ENCODE results near the gene GYPE. TPM values are rescaled to one million over a fixed set of nuclear protein-coding genes. Genes with fewer than 3 reads are reported as not detected.
"Not testable (repeated sequence)": the region's sequence is repeated elsewhere in the genome, so short reads cannot be mapped to it uniquely, and the experiment has no call there.

Gene GYPE
- total RNA-seq, result not detected

DNA sequence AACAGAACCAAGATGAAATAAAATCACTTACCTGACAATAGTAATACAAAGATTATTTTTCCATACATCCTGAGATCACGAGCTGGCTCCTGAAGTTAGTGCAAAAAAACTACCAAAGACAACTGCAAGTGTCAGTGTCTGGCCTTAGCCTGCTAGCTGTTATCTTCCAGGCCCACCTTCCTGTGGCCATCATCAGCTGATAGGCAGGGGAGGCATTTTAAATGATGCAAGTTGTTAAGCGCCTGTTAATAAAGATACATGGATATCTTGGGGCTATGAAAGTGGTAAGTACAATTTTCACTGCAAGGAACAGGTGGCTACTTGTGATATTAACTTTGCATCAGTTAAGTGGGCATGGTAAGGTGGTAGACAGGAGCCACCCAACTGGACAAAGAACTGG, at the start of gene GYPE:
Gene GYPE, minus strand, starts transcription at position 120 of the 400 bp plus-strand sequence. Its CDS starts 52 bp downstream, at position 68.
- H3K27me3 Mint-ChIP-seq; H3K4me1 Mint-ChIP-seq; H3K4me3 Mint-ChIP-seq; H3K36me3 Mint-ChIP-seq (ENCODE audit: low read depth); POLR2A ChIA-PET; H3K9me3 Mint-ChIP-seq; H3K27ac Mint-ChIP-seq; DNase-seq; CTCF ChIA-PET: not testable (repeated sequence)

DNA sequence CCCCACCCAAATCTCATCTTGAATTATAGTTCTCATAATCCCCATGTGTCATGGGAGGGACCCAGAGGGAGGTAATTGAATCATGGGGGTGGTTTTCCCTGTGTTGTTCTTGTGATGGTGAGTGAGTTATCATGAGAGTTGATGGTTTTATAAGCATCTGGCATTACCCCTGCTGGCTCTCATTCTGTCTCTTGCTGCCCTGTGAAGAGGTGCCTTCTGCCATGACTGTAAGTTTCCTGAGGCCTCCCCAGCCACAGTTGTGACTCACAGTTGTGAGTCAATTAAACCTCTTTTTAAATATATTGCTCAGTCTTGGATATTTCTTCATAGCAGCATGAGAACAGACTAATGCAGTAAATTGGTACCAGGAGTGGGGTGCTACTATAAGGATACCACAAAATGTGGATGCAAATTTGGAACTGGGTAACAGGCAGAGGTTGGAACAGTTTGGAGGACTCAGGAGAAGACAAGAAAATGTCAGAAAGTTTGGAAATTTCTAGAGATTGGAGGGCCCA, 46.2 kb upstream of the GYPE start:
- H3K27me3 Mint-ChIP-seq; POLR2A ChIA-PET; H3K36me3 Mint-ChIP-seq (ENCODE audit: low read depth); H3K4me3 Mint-ChIP-seq; DNase-seq; H3K27ac Mint-ChIP-seq; H3K4me1 Mint-ChIP-seq; CTCF ChIA-PET: not testable (repeated sequence)
- H3K9me3 Mint-ChIP-seq, result peaks cover 16% of the 10 kb centered on the region

DNA sequence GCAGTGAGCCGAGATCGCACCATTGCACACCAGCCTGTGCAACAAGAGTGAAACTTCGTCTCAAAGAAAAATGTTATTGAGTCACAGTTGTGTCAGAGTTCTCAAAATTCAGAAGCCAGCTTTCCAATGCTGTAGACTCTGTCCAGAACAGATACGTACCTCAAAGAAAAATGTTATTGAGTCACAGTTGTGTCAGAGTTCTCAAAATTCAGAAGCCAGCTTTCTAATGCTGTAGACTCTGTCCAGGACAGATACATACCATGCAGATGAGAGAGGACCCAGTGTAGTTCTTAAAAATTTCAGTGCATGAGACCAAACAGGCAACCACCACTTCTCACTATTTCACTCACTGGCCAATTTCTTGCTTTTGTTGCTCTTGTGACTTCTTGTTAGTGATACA, 45.6 kb upstream of the GYPE start:
- peaks cover 16% of the 10 kb centered on the region for H3K9me3 Mint-ChIP-seq
- H3K4me1 Mint-ChIP-seq; POLR2A ChIA-PET; H3K27me3 Mint-ChIP-seq; H3K4me3 Mint-ChIP-seq; DNase-seq; H3K36me3 Mint-ChIP-seq (ENCODE audit: low read depth); H3K27ac Mint-ChIP-seq; CTCF ChIA-PET: not testable (repeated sequence)

DNA sequence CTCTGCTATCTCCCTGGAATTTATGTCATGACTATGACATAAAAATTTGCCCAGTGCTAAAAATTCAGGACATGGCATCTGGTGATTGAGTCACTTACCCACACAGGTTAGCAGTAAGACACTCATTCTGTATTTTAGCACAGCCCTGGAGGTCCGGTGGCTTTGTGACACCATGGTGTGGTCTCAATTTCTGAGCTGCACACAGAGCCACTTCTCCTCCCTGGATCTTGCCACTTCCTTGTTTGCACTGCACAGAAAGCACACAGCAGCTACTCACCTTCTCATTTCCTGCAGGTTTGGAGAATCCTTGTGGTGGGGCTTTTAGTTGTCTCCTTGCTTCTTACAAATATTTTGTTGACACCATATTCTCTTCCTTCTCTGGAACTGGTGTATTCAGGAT, 44.8 kb upstream of the GYPE start:
- H3K27me3 Mint-ChIP-seq; H3K27ac Mint-ChIP-seq; H3K4me3 Mint-ChIP-seq; H3K36me3 Mint-ChIP-seq (ENCODE audit: low read depth); CTCF ChIA-PET; DNase-seq; H3K4me1 Mint-ChIP-seq; POLR2A ChIA-PET: not testable (repeated sequence)
- peaks cover 16% of the 10 kb centered on the region for H3K9me3 Mint-ChIP-seq

DNA sequence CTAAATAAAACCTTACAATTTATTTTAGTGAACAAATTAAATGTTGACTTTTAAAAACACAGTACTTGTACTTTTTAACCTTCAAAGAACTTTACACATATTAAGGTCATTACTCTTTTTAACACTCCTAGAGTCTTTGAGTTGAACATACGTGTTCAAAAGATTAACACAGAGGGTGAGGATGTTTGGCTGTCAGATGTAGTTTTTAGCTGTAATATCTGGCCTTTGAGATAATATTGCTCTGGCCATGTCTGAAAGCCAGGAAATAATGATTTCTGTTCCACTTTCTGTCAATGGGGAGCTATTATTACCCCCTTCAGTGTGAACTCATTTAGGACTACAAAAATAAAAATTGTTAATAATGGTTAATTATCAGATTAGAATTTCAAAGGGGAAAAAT, 42.1 kb upstream of the GYPE start:
- H3K4me3 Mint-ChIP-seq; POLR2A ChIA-PET; H3K27me3 Mint-ChIP-seq; CTCF ChIA-PET; H3K36me3 Mint-ChIP-seq (ENCODE audit: low read depth); H3K4me1 Mint-ChIP-seq; H3K9me3 Mint-ChIP-seq; H3K27ac Mint-ChIP-seq; DNase-seq: not testable (repeated sequence)

GRCh38 chr4:143940708-143941107, 35.3 kb upstream of the GYPE start:
- H3K36me3 Mint-ChIP-seq (ENCODE audit: low read depth); H3K4me1 Mint-ChIP-seq; H3K27ac Mint-ChIP-seq; H3K4me3 Mint-ChIP-seq; H3K27me3 Mint-ChIP-seq; DNase-seq; POLR2A ChIA-PET; H3K9me3 Mint-ChIP-seq; CTCF ChIA-PET: not testable (repeated sequence)

GRCh38 chr4:143939528-143939927, 34.2 kb upstream of the GYPE start:
- POLR2A ChIA-PET, result no interaction called here
- CTCF ChIA-PET, result no interaction called here
- H3K27ac Mint-ChIP-seq, result no peak overlapping the region
- no peak overlapping the region for H3K4me3 Mint-ChIP-seq
- H3K27me3 Mint-ChIP-seq, result no peaks in the 10 kb centered on the region
- no peak for DNase-seq
- no peaks in the 10 kb centered on the region for H3K36me3 Mint-ChIP-seq (ENCODE audit: low read depth)
- H3K4me1 Mint-ChIP-seq, result no peaks in the 10 kb centered on the region
- H3K9me3 Mint-ChIP-seq, result no peaks in the 10 kb centered on the region

GRCh38 chr4:143938890-143939289, 33.5 kb upstream of the GYPE start:
- H3K9me3 Mint-ChIP-seq; H3K36me3 Mint-ChIP-seq (ENCODE audit: low read depth); POLR2A ChIA-PET; H3K4me3 Mint-ChIP-seq; H3K27ac Mint-ChIP-seq; CTCF ChIA-PET; DNase-seq; H3K4me1 Mint-ChIP-seq; H3K27me3 Mint-ChIP-seq: not testable (repeated sequence)

DNA sequence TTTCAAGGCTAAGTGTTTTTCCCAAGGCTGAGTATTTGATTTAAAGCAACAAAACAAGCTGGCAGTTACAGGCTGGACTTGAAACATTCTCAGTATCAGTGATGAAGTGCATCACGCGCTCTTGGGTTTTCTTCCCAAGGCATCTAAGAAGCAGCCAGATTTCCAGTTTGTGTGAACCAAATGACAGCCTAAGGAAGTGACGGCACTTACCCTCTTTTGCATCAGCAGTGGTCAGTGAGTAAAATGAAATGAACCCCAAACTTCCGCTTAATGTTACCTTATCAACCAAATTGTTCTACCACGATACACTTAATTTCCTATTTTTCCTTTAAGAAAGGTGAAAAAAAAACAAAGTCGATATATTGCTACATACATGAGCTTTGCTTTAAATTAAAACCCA, 15.8 kb upstream of the GYPE start:
- ChIA-PET CTCF (no interaction called here), POLR2A (no interaction called here)
- no peak for DNase-seq
- no peaks in the 10 kb centered on the region for H3K9me3 Mint-ChIP-seq
- H3K27ac Mint-ChIP-seq, result no peak overlapping the region
- H3K4me3 Mint-ChIP-seq, result no peak overlapping the region
- H3K36me3 Mint-ChIP-seq (ENCODE audit: low read depth), result no peaks in the 10 kb centered on the region
- peaks cover 4% of the 10 kb centered on the region for H3K4me1 Mint-ChIP-seq
- H3K27me3 Mint-ChIP-seq, result no peaks in the 10 kb centered on the region

GRCh38 chr4:143916485-143916884, 11.1 kb upstream of the GYPE start:
- H3K27ac Mint-ChIP-seq; H3K9me3 Mint-ChIP-seq; CTCF ChIA-PET; H3K4me1 Mint-ChIP-seq; H3K4me3 Mint-ChIP-seq; DNase-seq; H3K36me3 Mint-ChIP-seq (ENCODE audit: low read depth); H3K27me3 Mint-ChIP-seq; POLR2A ChIA-PET: not testable (repeated sequence)

- POLR2A ChIA-PET; H3K9me3 Mint-ChIP-seq; CTCF ChIA-PET; H3K4me1 Mint-ChIP-seq; DNase-seq; H3K4me3 Mint-ChIP-seq; H3K36me3 Mint-ChIP-seq (ENCODE audit: low read depth); H3K27ac Mint-ChIP-seq: not testable (repeated sequence)
- peaks cover 20% of the 10 kb centered on the region for H3K27me3 Mint-ChIP-seq
Observed at GRCh38 chr4:143912478-143912877, 7.1 kb upstream of the GYPE start.

DNA sequence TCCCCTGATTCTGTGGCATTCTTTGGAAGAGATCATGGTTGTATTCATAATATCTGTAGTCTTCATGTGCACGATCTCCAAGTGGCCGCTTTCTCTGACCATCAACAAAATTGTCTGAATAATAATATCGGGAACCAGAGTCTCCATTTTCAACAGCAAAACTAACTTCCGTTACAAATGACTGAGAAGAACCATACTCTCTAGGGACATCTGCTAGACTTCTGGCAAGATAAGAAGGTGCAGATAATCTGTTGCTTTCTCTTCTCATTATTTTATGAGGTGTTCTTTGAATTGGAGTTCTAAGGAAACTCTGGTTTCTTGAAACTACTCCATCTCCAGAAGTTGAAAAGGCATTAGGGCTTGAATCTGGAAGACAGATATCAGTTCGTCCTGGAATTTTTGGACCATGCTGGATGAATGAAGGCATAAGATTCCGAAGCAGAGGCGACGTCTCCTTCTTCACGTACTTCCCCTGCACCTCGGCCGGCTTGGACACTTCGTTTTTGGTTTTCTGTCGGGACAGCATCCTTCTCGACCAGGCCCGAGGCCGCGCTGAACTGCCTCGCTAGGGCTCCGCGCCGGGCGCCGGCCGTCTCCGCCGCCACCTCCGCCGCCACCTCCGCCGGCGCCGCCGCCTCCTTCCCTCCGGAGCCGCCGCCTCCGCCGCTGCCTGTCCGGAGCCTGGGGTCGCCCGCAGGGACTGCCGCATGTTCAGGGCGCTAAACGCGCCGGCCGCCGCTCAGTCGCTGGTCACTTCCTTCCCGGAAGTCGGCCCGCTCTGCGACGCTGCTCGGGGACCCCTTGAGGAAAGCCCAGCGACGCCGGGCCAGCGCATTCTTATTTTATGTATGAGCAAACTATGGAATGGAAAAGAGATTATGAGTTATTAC, 6.4 kb upstream of the GYPE start:
- DNase-seq, CTCF ChIA-PET: not testable (repeated sequence)

GRCh38 chr4:143910906-143911305, 5.5 kb upstream of the GYPE start:
- H3K4me3 Mint-ChIP-seq; H3K36me3 Mint-ChIP-seq (ENCODE audit: low read depth); H3K4me1 Mint-ChIP-seq; H3K27ac Mint-ChIP-seq; DNase-seq; POLR2A ChIA-PET; H3K9me3 Mint-ChIP-seq; CTCF ChIA-PET: not testable (repeated sequence)
- peaks cover 20% of the 10 kb centered on the region for H3K27me3 Mint-ChIP-seq

More for the DNA sequence above, 6.4 kb upstream of the GYPE start:
- H3K9me3 Mint-ChIP-seq; POLR2A ChIA-PET; H3K27ac Mint-ChIP-seq; H3K4me1 Mint-ChIP-seq; H3K36me3 Mint-ChIP-seq (ENCODE audit: low read depth): not testable (repeated sequence)
- Mint-ChIP-seq H3K4me3 (peak overlapping the region; percentile 59), H3K27me3 (peaks cover 20% of the 10 kb centered on the region)

DNA sequence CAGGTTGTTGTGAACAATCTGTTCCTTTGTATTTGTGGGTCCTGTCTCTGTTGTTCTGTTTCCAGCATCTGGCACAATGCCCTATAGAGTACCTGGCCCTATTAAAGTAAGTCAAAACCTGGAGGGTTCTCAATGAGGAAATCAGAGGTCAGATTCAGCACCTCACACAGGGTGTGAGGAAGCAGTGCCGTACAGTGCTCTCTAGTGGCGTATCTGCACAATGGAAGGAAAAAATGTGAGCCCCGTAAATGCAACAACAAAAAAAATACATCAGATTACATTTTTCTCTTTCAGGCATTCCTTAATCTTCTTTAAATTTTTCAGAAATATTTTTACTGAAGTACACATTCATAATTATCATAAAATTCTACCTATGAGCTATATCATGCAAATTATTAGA, 2.5 kb upstream of the GYPE start:
- H3K4me3 Mint-ChIP-seq; POLR2A ChIA-PET; H3K9me3 Mint-ChIP-seq; H3K27ac Mint-ChIP-seq; CTCF ChIA-PET; H3K4me1 Mint-ChIP-seq; H3K36me3 Mint-ChIP-seq (ENCODE audit: low read depth): not testable (repeated sequence)
- peaks cover 13% of the 10 kb centered on the region for H3K27me3 Mint-ChIP-seq
- DNase-seq, result peak; percentile 29
